Measurements from ENCODE around the gene MBOAT7. TPM values are rescaled to one million over a fixed set of nuclear protein-coding genes. Genes with fewer than 3 reads are reported as not detected.
"Not testable (repeated sequence)": the region's sequence is repeated elsewhere in the genome, so short reads cannot be mapped to it uniquely, and the experiment has no call there.

MBOAT7 gene
- total RNA-seq, 1 experiment from 2014 or later: 461 TPM

GRCh38 chr19:54209058-54209810 is 19.9 kb upstream of the MBOAT7 start:
- DNase-seq (ENCODE audit: low read depth): no peak

- peak; percentile 49 for DNase-seq (ENCODE audit: low read depth)
Observed at GRCh38 chr19:54208784-54209057, 19.3 kb upstream of the MBOAT7 start.

GRCh38 chr19:54207983-54208783 is 18.8 kb upstream of the MBOAT7 start:
- DNase-seq (ENCODE audit: low read depth): peak; percentile 73

- no peak for DNase-seq (ENCODE audit: low read depth)
Observed at GRCh38 chr19:54207676-54207982, 18.2 kb upstream of the MBOAT7 start.

GRCh38 chr19:54207193-54207592 is 17.8 kb upstream of the MBOAT7 start:
- not testable (repeated sequence) for DNase-seq (ENCODE audit: low read depth)

- DNase-seq (ENCODE audit: low read depth): no peak
Observed at GRCh38 chr19:54206831-54207177, 17.4 kb upstream of the MBOAT7 start.

- no peak for DNase-seq (ENCODE audit: low read depth)
Observed at GRCh38 chr19:54206030-54206830, 16.9 kb upstream of the MBOAT7 start.

- DNase-seq (ENCODE audit: low read depth): no peak
Observed at GRCh38 chr19:54204767-54205468, 15.5 kb upstream of the MBOAT7 start.

- no peak for DNase-seq (ENCODE audit: low read depth)
Observed at GRCh38 chr19:54203151-54203611, 13.8 kb upstream of the MBOAT7 start.

GRCh38 chr19:54201980-54202379 is 12.6 kb upstream of the MBOAT7 start:
- no peak for DNase-seq (ENCODE audit: low read depth)

GRCh38 chr19:54201172-54201701 is 11.9 kb upstream of the MBOAT7 start:
- DNase-seq (ENCODE audit: low read depth): no peak

- no peak for DNase-seq (ENCODE audit: low read depth)
Observed at GRCh38 chr19:54199401-54199800, 10.0 kb upstream of the MBOAT7 start.

GRCh38 chr19:54197121-54197520 is 7.7 kb upstream of the MBOAT7 start:
- no peak for DNase-seq (ENCODE audit: low read depth)

- no peak for DNase-seq (ENCODE audit: low read depth)
Observed at GRCh38 chr19:54196536-54196935, 7.2 kb upstream of the MBOAT7 start.

- not testable (repeated sequence) for DNase-seq (ENCODE audit: low read depth)
Observed at GRCh38 chr19:54194463-54194862, 5.1 kb upstream of the MBOAT7 start.

GRCh38 chr19:54193011-54193410 is 3.6 kb upstream of the MBOAT7 start:
- DNase-seq (ENCODE audit: low read depth): no peak

- DNase-seq (ENCODE audit: low read depth): no peak
Observed at GRCh38 chr19:54191811-54192453, 2.6 kb upstream of the MBOAT7 start.

GRCh38 chr19:54191011-54191810 is 1.8 kb upstream of the MBOAT7 start, which contains the start of gene TSEN34:
Gene TSEN34, plus strand, starts transcription at chr19:54191308. Its CDS starts 57 bp downstream, at chr19:54191365.
- peak; percentile 81 for DNase-seq (ENCODE audit: low read depth)

- DNase-seq (ENCODE audit: low read depth): peak; percentile 99
Observed at GRCh38 chr19:54190503-54191010, 1.2 kb upstream of the MBOAT7 start.
